HepG2 (cell line): ENCODE results near the gene GEMIN4. TPM values are rescaled to one million over a fixed set of nuclear protein-coding genes. Genes with fewer than 3 reads are reported as not detected.

Experiments
- ATAC-seq: fragments of 200-7000 bp; cut with Tn5 transposase; 3 replicates; pipeline ENCODE4 v1.9.1; 2020; ENCODE audit warnings: mild to moderate bottlenecking, moderate library complexity
- BruUV-seq: library from RNA; stranded (reverse); fragments of 400-500 nt; replicated peaks from 2 replicates; lab custom pipeline; 2021; lab: Mats Ljungman, UMichigan
- CTCF ChIA-PET: fragments of 300-600 bp; formaldehyde crosslinking; extraction: SDS; loops from one replicate; lab custom pipeline; 2021; ENCODE audit warnings: low total read pairs, inconsistent platforms, low intra/inter-chr PET ratio; lab: Yijun Ruan, JAX
- POLR2A ChIA-PET: fragments of 350-600 bp; sonication (Branson Sonifier 250); formaldehyde crosslinking; loops from one replicate; lab custom pipeline; 2020; ENCODE audit warnings: antibody characterized with exemption, inconsistent platforms; lab: Yijun Ruan, JAX
- DNase-seq: peaks from one replicate; pipeline ENCODE4 v3.0.0-alpha.2; 2015; ENCODE audit warnings: low spot score
- FAIRE-seq: peaks from 3 replicates; lab custom pipeline; 2011; peaks lifted over from hg19 to GRCh38; lab: Jason Lieb, UNC
- H2AFZ ChIP-seq: one replicate; pipeline ENCODE4 v1.6.1; 2011; ENCODE audit warnings: low read length, inconsistent platforms
- H3K27ac ChIP-seq: fragments of 300-600 bp; 3 replicates; pipeline ENCODE4 v1.8.0; 2011; ENCODE audit warnings: mixed run types, mild to moderate bottlenecking, mixed read lengths, low read length, inconsistent platforms; ENCODE audit not compliant: insufficient read depth; ENCODE audit errors: extremely low read length
- H3K27me3 ChIP-seq, 2 experiments: fragments of 200-600 bp in 1 of 2; 2 replicates in 1 of 2; 3 replicates in 1 of 2; pipeline versions ENCODE4 v1.6.0 to v1.8.0; 2011; ENCODE audit warnings: low read length in 2 of 2, mild to moderate bottlenecking in 2 of 2, moderate library complexity in 2 of 2, inconsistent platforms in 1 of 2; ENCODE audit not compliant: insufficient read depth in 2 of 2, control insufficient read depth in 1 of 2
- H3K36me3 ChIP-seq, 2 experiments: fragments of 200-600 bp in 1 of 2; replicated peaks in 1 of 2; 2 replicates in 1 of 2; 3 replicates in 1 of 2; pipeline versions ENCODE4 v1.5.1 to v1.8.0; 2011; ENCODE audit warnings: low read length in 2 of 2, inconsistent platforms in 1 of 2; ENCODE audit not compliant: insufficient read depth in 2 of 2, control insufficient read depth in 1 of 2
- H3K4me1 ChIP-seq: 2 replicates; pipeline ENCODE4 v1.5.1; 2012; ENCODE audit warnings: low read length, inconsistent platforms; ENCODE audit not compliant: insufficient read depth
- H3K4me2 ChIP-seq: 2 replicates; pipeline ENCODE4 v1.6.0; 2011; ENCODE audit warnings: low read depth, low read length, inconsistent platforms
- H3K4me3 ChIP-seq, 3 experiments: fragments of 200-600 bp in 1 of 3; sonication (generic), shearing (Covaris generic) in 1 of 3; replicated peaks in 1 of 3; 2 replicates each; pipeline ENCODE4 v1.5.1; 2011 to 2016; ENCODE audit warnings: low read length in 3 of 3, inconsistent platforms in 2 of 3, low read depth in 2 of 3, mild to moderate bottlenecking in 2 of 3, control low read depth in 1 of 3, mixed read lengths in 1 of 3; ENCODE audit not compliant: insufficient read depth in 1 of 3
- H3K79me2 ChIP-seq: one replicate; pipeline ENCODE4 v1.6.1; 2011; ENCODE audit warnings: low read length, inconsistent platforms; ENCODE audit not compliant: insufficient read depth
- H3K9ac ChIP-seq: 2 replicates; pipeline ENCODE4 v1.6.0; 2011; ENCODE audit warnings: mild to moderate bottlenecking, low read depth, low read length, inconsistent platforms; ENCODE audit not compliant: insufficient read depth
- H3K9me3 ChIP-seq: 2 replicates; pipeline ENCODE4 v1.5.1; 2012; ENCODE audit warnings: mild to moderate bottlenecking, low read length
- H4K20me1 ChIP-seq: 2 replicates; pipeline ENCODE4 v1.6.0; 2011; ENCODE audit warnings: inconsistent platforms, mild to moderate bottlenecking, low read length, moderate library complexity; ENCODE audit not compliant: insufficient read depth
- DPF2 ChIP-seq: sonication (generic); formaldehyde crosslinking; IDR thresholded peaks from 2 replicates; pipeline ENCODE4 v1.4.0; 2020; ENCODE audit warnings: mild to moderate bottlenecking, low read depth, missing genetic modification reagents, borderline replicate concordance
- KMT2A ChIP-seq: sonication (generic); formaldehyde crosslinking; IDR thresholded peaks from 2 replicates; pipeline ENCODE4 v1.4.0; 2020; ENCODE audit warnings: missing genetic modification reagents
- PATZ1 ChIP-seq: sonication (generic); formaldehyde crosslinking; IDR thresholded peaks from 2 replicates; pipeline ENCODE4 v1.4.0; 2020; ENCODE audit warnings: missing genetic modification reagents
- PHF8 ChIP-seq: sonication (generic); formaldehyde crosslinking; IDR thresholded peaks from 2 replicates; pipeline ENCODE4 v1.5.0; 2020; ENCODE audit warnings: missing genetic modification reagents
- ZBTB3 ChIP-seq: sonication (generic); formaldehyde crosslinking; IDR thresholded peaks from 2 replicates; pipeline ENCODE4 v1.4.0; 2020; ENCODE audit warnings: low read depth, mild to moderate bottlenecking, moderate library complexity, missing genetic modification reagents, borderline replicate concordance
- ZNF362 ChIP-seq: sonication (generic); formaldehyde crosslinking; IDR thresholded peaks from 2 replicates; pipeline ENCODE4 v1.4.0; 2020; ENCODE audit warnings: missing genetic modification reagents, mild to moderate bottlenecking, borderline replicate concordance
- ZNF451 ChIP-seq: sonication (generic); formaldehyde crosslinking; IDR thresholded peaks from 2 replicates; pipeline ENCODE4 v1.5.0; 2020; ENCODE audit warnings: mild to moderate bottlenecking, missing genetic modification reagents
- ZNF773 ChIP-seq: sonication (generic); formaldehyde crosslinking; IDR thresholded peaks from 2 replicates; pipeline ENCODE4 v1.4.0; 2020; ENCODE audit warnings: missing genetic modification reagents, borderline replicate concordance
- ZNF839 ChIP-seq: sonication (generic); formaldehyde crosslinking; IDR thresholded peaks from 2 replicates; pipeline ENCODE4 v1.4.0; 2020; ENCODE audit warnings: missing genetic modification reagents, mild to moderate bottlenecking, borderline replicate concordance
- WGBS: methylation state at CpG from one replicate; pipeline ENCODE4 v1.1.6; 2017; ENCODE audit warnings: low lambda C conversion rate; 5-methylcytosine and 5-hydroxymethylcytosine counted together
- in situ Hi-C: cut with HindIII; loops from 2 replicates; pipeline ENCODE4 v1.10.0; 2017; ENCODE audit warnings: low pct_unique_long_range_greater_than_20kb; ENCODE audit not compliant: extremely low pct_ligation_motif_present
- intact Hi-C: fragments of 100-400 bp; cut with micrococcal nuclease; formaldehyde crosslinking; loops from one replicate; pipeline ENCODE4 v1.10.0; 2022; ENCODE audit not compliant: unreplicated experiment
- polyA plus RNA-seq, 8 experiments: library from polyadenylated mRNA; depleted of rRNA in 3 of 8; stranded (reverse) in 7 of 8; unstranded in 1 of 8; fragments of >200 nt; fragmentation: Illumina TruSeq in 4 of 8; extraction: Trizol in 4 of 8; gene quantifications; 2 replicates each; pipeline versions ENCODE4 v1.2.1 to v1.2.3, GENCODE V29; 2011 to 2016; ENCODE audit warnings: low read depth in 4 of 8, missing spikeins in 1 of 8, mixed read lengths in 1 of 8; ENCODE audit not compliant: insufficient read depth in 1 of 8
- total RNA-seq, 5 experiments: library from RNA; depleted of rRNA; stranded (reverse); fragments of >200 nt; fragmentation: Illumina TruSeq; extraction: Trizol; gene quantifications; 2 replicates each; pipeline ENCODE4 v1.2.3, GENCODE V29; 2016; ENCODE audit warnings: low read depth in 1 of 5
- TF ChIP-seq, protein P1 (sequence below): sonication (generic); formaldehyde crosslinking; IDR thresholded peaks from 2 replicates; pipeline ENCODE4 v1.4.0; 2020; ENCODE audit warnings: missing genetic modification reagents; ENCODE audit errors: not compliant biosample characterization

The GEMIN4 gene
- total and polyA plus RNA-seq, 2 of the 13 experiments (the other 11 are each of a cell fraction or from before 2014, with no cell fraction given) = 10.8 to 22.7 TPM

- no peaks in the 10 kb centered on the region for H3K9me3 ChIP-seq
- no peak overlapping the region for H3K4me2 ChIP-seq
- H3K4me3 ChIP-seq = no peak overlapping the region
- FAIRE-seq = no peak
- no peaks in the 10 kb centered on the region for H4K20me1 ChIP-seq
- no peak overlapping the region for H3K9ac ChIP-seq
- ChIA-PET CTCF (no interaction called here), POLR2A (no interaction called here)
- H3K27me3 ChIP-seq = no peaks in the 10 kb centered on the region; a peak in 1 of 5 replicates
- H3K27ac ChIP-seq = no peak overlapping the region
- TF ChIP-seq, protein P1, sequence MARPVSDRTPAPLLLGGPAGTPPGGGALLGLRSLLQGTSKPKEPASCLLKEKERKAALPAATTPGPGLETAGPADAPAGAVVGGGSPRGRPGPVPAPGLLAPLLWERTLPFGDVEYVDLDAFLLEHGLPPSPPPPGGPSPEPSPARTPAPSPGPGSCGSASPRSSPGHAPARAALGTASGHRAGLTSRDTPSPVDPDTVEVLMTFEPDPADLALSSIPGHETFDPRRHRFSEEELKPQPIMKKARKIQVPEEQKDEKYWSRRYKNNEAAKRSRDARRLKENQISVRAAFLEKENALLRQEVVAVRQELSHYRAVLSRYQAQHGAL (CRISPR knock-in tag) = no peak
- TF ChIP-seq DPF2 (CRISPR knock-in tag) (no peak), ZNF839 (CRISPR knock-in tag) (no peak), PATZ1 (CRISPR knock-in tag) (no peak), ZNF773 (CRISPR knock-in tag) (no peak), ZBTB3 (CRISPR knock-in tag) (no peak), KMT2A (no peak), ZNF451 (CRISPR knock-in tag) (no peak), ZNF362 (no peak), PHF8 (CRISPR knock-in tag) (no peak)
- H3K79me2 ChIP-seq = peaks cover 35% of the 10 kb centered on the region
- 100% methylated on average over 11 of the region's 11 CpGs for WGBS
- no peak for ATAC-seq
- intact Hi-C loops (no loop called here), in situ Hi-C loops (no loop called here)
- peaks cover 17 to 52% of the 10 kb centered on the region in 2 experiments for H3K36me3 ChIP-seq
- no peak for DNase-seq
- no TSS peak for BruUV-seq
- no peak overlapping the region for H2AFZ ChIP-seq
- peaks cover 18% of the 10 kb centered on the region for H3K4me1 ChIP-seq
Measured at GRCh38 chr17:778096-778495, 26.0 kb upstream of the GEMIN4 start.
